DMS153 treated with DMSO at 0.1 percent for 48 hours (cell line): Measurements from ENCODE around the gene OR4D2.
A peak's percentile ranks its signal among the peaks of the same experiment; 100 is the strongest.

Source experiments
- DNase-seq: peaks from one replicate; lab custom pipeline; 2025; ENCODE audit not compliant: unreplicated experiment; lab: John Stamatoyannopoulos, UW

OR4D2 gene

GRCh38 chr17:58172369-58173071, 5.7 kb downstream of the OR4D2 start:
- no peak for DNase-seq

GRCh38 chr17:58174871-58175270, 8.1 kb downstream of the OR4D2 start:
- DNase-seq: no peak

GRCh38 chr17:58176200-58176599, 9.4 kb downstream of the OR4D2 start:
- DNase-seq: no peak

GRCh38 chr17:58181796-58182195, 15.0 kb downstream of the OR4D2 start:
- no peak for DNase-seq

GRCh38 chr17:58183514-58183913, 16.7 kb downstream of the OR4D2 start:
- no peak for DNase-seq

- no peak for DNase-seq
Observed at GRCh38 chr17:58184308-58184985, 17.7 kb downstream of the OR4D2 start.

GRCh38 chr17:58184986-58185761, 18.4 kb downstream of the OR4D2 start:
- DNase-seq: no peak

GRCh38 chr17:58186591-58186990, 19.8 kb downstream of the OR4D2 start:
- no peak for DNase-seq

GRCh38 chr17:58187063-58187462, 20.3 kb downstream of the OR4D2 start:
- no peak for DNase-seq

GRCh38 chr17:58187675-58188074, 20.9 kb downstream of the OR4D2 start:
- no peak for DNase-seq

- DNase-seq: no peak
Observed at GRCh38 chr17:58189436-58190146, 22.8 kb downstream of the OR4D2 start.

GRCh38 chr17:58191241-58191896, 24.6 kb downstream of the OR4D2 start:
- DNase-seq: no peak

GRCh38 chr17:58192612-58193011, 25.8 kb downstream of the OR4D2 start, which contains the start of gene EPX:
EPX (plus strand) TSS chr17:58192726; CDS start chr17:58192847, 121 bp downstream.
- DNase-seq: no peak

- DNase-seq: no peak
Observed at GRCh38 chr17:58193641-58194255, 27.0 kb downstream of the OR4D2 start.

- no peak for DNase-seq
Observed at GRCh38 chr17:58195518-58196123, 28.8 kb downstream of the OR4D2 start.

GRCh38 chr17:58196610-58197009, 29.8 kb downstream of the OR4D2 start:
- no peak for DNase-seq

- DNase-seq: peak; percentile 28
Observed at GRCh38 chr17:58200024-58200633, 33.3 kb downstream of the OR4D2 start.

GRCh38 chr17:58202859-58203258, 36.1 kb downstream of the OR4D2 start:
- no peak for DNase-seq

GRCh38 chr17:58204796-58205195, 38.0 kb downstream of the OR4D2 start:
- no peak for DNase-seq
